ENCODE data around the gene GREB1. TPM values are rescaled to one million over a fixed set of nuclear protein-coding genes. Genes with fewer than 3 reads are reported as not detected.
A peak's percentile ranks its signal among the peaks of the same experiment; 100 is the strongest.

The GREB1 gene
- total and polyA plus RNA-seq, 2 of the 13 experiments (the other 11 are each of a cell fraction or from before 2014, with no cell fraction given), result 31.3 to 61.2 TPM

DNA sequence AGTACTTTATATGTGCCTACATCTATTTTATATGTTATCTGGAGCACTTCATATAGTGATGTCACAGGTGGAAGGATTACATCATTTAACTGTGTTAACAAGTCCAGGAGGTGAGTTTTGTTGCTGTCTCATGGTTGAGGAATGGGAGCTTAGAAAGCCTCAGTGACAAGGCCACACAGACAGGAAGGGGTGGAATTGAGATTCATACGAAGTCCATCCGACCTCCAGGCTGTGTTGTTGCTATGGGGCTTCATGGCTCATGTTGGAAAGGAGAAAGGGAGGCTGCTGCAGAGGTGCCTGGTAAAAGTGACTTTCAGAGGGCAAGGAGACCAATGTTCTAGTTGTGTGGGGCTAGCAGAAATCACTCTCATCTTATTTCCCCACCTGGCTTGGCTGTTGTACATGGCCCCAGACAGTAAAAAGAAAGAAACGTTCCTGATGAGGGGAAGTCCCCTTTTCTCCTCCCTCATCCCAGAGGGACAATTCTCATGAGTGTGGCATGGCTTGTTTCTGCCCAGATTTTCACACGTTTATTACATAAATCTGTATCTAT lies 31.0 kb upstream of the GREB1 start (continued):
- TF ChIP-seq ZNF24 (IDR thresholded peaks at IDR 0.05) (no peak), FOXP1 (IDR thresholded peaks at IDR 0.05) (no peak), FOXP1 (CRISPR knock-in tag; IDR thresholded peaks at IDR 0.05) (no peak), SMAD9 (CRISPR knock-in tag; IDR thresholded peaks at IDR 0.05) (no peak), SMARCC2 (IDR thresholded peaks at IDR 0.05) (no peak), NCOR1 (IDR thresholded peaks at IDR 0.05; ENCODE audit: borderline replicate concordance, low read length) (no peak; the same call in 1 of the 2 replicates), SOX5 (CRISPR knock-in tag; IDR thresholded peaks at IDR 0.05; ENCODE audit: borderline replicate concordance) (peak; percentile 44), DR1 (CRISPR knock-in tag; IDR thresholded peaks at IDR 0.05) (no peak), ZNF138 (CRISPR knock-in tag; IDR thresholded peaks at IDR 0.05; ENCODE audit: low read depth) (no peak), TBX2 (CRISPR knock-in tag; IDR thresholded peaks at IDR 0.05; ENCODE audit: borderline replicate concordance) (peak; percentile 62; the same call in 1 of the 2 replicates), ZNF703 (CRISPR knock-in tag; IDR thresholded peaks at IDR 0.05; ENCODE audit: borderline replicate concordance) (no peak), HHEX (CRISPR knock-in tag; IDR thresholded peaks at IDR 0.05) (no peak), ELF3 (CRISPR knock-in tag; IDR thresholded peaks at IDR 0.05) (peak; percentile 58; the same call in 1 of the 2 replicates), U2AF2 (IDR thresholded peaks at IDR 0.05; ENCODE audit: low read depth, low read length) (no peak), ZNF746 (CRISPR knock-in tag; IDR thresholded peaks at IDR 0.05) (no peak), REST (IDR thresholded peaks at IDR 0.05; ENCODE audit: borderline replicate concordance in 1 of 2, low read depth in 1 of 2, low read length in 2 of 2) (no peak), ZSCAN31 (CRISPR knock-in tag; IDR thresholded peaks at IDR 0.05; ENCODE audit: low read depth) (no peak), MXD3 (CRISPR knock-in tag; IDR thresholded peaks at IDR 0.05) (no peak), RARA (CRISPR knock-in tag; IDR thresholded peaks at IDR 0.05) (peak; percentile 63), FOXJ3 (CRISPR knock-in tag; IDR thresholded peaks at IDR 0.05; ENCODE audit: borderline replicate concordance) (no peak; the same call in 1 of the 2 replicates), ZNF569 (CRISPR knock-in tag; IDR thresholded peaks at IDR 0.05; ENCODE audit: borderline replicate concordance) (no peak), ZMYM4 (CRISPR knock-in tag; IDR thresholded peaks at IDR 0.05) (no peak), MTA3 (CRISPR knock-in tag; IDR thresholded peaks at IDR 0.05) (no peak), ZNF101 (CRISPR knock-in tag; IDR thresholded peaks at IDR 0.05; ENCODE audit: borderline replicate concordance, low read depth) (no peak), NFYC (CRISPR knock-in tag; IDR thresholded peaks at IDR 0.05) (no peak), YY1 (IDR thresholded peaks at IDR 0.05; ENCODE audit: insufficient read depth, insufficient replicate concordance, low read depth, low read length) (no peak), ZNF747 (CRISPR knock-in tag; IDR thresholded peaks at IDR 0.05; ENCODE audit: borderline replicate concordance) (no peak)
- TF ChIP-seq, protein P1, sequence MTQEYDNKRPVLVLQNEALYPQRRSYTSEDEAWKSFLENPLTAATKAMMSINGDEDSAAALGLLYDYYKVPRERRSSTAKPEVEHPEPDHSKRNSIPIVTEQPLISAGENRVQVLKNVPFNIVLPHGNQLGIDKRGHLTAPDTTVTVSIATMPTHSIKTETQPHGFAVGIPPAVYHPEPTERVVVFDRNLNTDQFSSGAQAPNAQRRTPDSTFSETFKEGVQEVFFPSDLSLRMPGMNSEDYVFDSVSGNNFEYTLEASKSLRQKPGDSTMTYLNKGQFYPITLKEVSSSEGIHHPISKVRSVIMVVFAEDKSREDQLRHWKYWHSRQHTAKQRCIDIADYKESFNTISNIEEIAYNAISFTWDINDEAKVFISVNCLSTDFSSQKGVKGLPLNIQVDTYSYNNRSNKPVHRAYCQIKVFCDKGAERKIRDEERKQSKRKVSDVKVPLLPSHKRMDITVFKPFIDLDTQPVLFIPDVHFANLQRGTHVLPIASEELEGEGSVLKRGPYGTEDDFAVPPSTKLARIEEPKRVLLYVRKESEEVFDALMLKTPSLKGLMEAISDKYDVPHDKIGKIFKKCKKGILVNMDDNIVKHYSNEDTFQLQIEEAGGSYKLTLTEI (CRISPR knock-in tag; conservative IDR thresholded peaks at IDR 0.05), result no peak

All from HepG2 (cell line).